Measurements from ENCODE around the gene STK10. TPM values are rescaled to one million over a fixed set of nuclear protein-coding genes. Genes with fewer than 3 reads are reported as not detected.

The STK10 gene
- total and polyA plus RNA-seq, 9 of the 15 experiments (the other 6 are each of a cell fraction or from before 2014, with no cell fraction given), result 0.30 to 6.7 (median 2.4) TPM

DNA sequence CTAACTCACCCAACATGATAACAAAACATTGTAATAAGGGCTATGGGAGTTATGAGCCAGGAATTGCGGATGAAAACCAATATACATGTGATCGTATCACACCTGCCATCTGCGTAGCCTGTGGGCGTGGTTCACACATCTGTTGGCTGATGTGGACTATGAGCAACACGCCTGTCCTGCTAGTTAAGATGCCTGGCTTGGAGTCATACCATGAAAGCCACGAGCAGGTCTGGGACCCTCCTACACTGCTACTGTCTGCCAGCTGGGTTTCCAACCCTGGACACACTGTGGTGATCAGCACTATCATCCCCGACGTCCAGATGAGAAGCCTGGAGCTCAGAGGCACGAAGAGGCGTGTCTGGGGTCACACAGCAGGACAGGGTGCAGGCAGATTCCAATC is 40.2 kb downstream of the STK10 start (continued):
- TF ChIP-seq BRF1 (IDR thresholded peaks at IDR 0.05; ENCODE audit: borderline replicate concordance, extremely low read depth, insufficient read length) (no peak), ZNF696 (CRISPR knock-in tag; conservative IDR thresholded peaks at IDR 0.05) (no peak), EHMT2 (IDR thresholded peaks at IDR 0.05) (no peak), SNRNP70 (optimal IDR thresholded peaks at IDR 0.05; ENCODE audit: low read depth, low read length) (no peak), THRB (CRISPR knock-in tag; conservative IDR thresholded peaks at IDR 0.05) (no peak), U2AF2 (optimal IDR thresholded peaks at IDR 0.05; ENCODE audit: low read depth, low read length) (no peak), CBFA2T3 (IDR thresholded peaks at IDR 0.05) (peak; percentile 85), MTF1 (CRISPR knock-in tag; IDR thresholded peaks at IDR 0.05; ENCODE audit: borderline replicate concordance) (no peak), TEAD4 (IDR thresholded peaks at IDR 0.05; ENCODE audit: low read length) (peak; percentile 69), TEAD4 (CRISPR knock-in tag; IDR thresholded peaks at IDR 0.05; ENCODE audit: borderline replicate concordance) (no peak), POLR2H (tag; IDR thresholded peaks at IDR 0.05; ENCODE audit: low read depth) (no peak), RB1 (IDR thresholded peaks at IDR 0.05; ENCODE audit: low read depth) (no peak), ZNF785 (CRISPR knock-in tag; IDR thresholded peaks at IDR 0.05) (no peak), BACH1 (tag; IDR thresholded peaks at IDR 0.05) (no peak), SNAPC5 (CRISPR knock-in tag; IDR thresholded peaks at IDR 0.05) (no peak), SUPT5H (IDR thresholded peaks at IDR 0.05) (no peak), L3MBTL2 (IDR thresholded peaks at IDR 0.05) (peak; percentile 53), ZNF644 (tag; IDR thresholded peaks at IDR 0.05; ENCODE audit: low read depth) (no peak), FOS (IDR thresholded peaks at IDR 0.05; ENCODE audit: extremely low read depth, insufficient read length) (no peak), KDM4B (IDR thresholded peaks at IDR 0.05; ENCODE audit: borderline replicate concordance in 2 of 2, low read depth in 1 of 2) (no peak), ZNF780A (CRISPR knock-in tag; IDR thresholded peaks at IDR 0.05) (no peak), NCOR1 (IDR thresholded peaks at IDR 0.05) (peak; percentile 42; the same call in 1 of the 2 replicates), HLTF (IDR thresholded peaks at IDR 0.05) (no peak), TBP (optimal IDR thresholded peaks at IDR 0.05; ENCODE audit: low read depth, low read length) (no peak), ZNF121 (CRISPR knock-in tag; conservative IDR thresholded peaks at IDR 0.05) (no peak)
- TF ChIP-seq, protein P1, sequence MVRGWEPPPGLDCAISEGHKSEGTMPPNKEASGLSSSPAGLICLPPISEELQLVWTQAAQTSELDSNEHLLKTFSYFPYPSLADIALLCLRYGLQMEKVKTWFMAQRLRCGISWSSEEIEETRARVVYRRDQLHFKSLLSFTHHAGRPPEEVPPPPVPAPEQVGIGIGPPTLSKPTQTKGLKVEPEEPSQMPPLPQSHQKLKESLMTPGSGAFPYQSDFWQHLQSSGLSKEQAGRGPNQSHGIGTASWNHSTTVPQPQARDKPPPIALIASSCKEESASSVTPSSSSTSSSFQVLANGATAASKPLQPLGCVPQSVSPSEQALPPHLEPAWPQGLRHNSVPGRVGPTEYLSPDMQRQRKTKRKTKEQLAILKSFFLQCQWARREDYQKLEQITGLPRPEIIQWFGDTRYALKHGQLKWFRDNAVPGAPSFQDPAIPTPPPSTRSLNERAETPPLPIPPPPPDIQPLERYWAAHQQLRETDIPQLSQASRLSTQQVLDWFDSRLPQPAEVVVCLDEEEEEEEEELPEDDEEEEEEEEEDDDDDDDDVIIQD (CRISPR knock-in tag; IDR thresholded peaks at IDR 0.05), result no peak
- TF ChIP-seq, protein P2, sequence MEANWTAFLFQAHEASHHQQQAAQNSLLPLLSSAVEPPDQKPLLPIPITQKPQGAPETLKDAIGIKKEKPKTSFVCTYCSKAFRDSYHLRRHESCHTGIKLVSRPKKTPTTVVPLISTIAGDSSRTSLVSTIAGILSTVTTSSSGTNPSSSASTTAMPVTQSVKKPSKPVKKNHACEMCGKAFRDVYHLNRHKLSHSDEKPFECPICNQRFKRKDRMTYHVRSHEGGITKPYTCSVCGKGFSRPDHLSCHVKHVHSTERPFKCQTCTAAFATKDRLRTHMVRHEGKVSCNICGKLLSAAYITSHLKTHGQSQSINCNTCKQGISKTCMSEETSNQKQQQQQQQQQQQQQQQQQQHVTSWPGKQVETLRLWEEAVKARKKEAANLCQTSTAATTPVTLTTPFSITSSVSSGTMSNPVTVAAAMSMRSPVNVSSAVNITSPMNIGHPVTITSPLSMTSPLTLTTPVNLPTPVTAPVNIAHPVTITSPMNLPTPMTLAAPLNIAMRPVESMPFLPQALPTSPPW (CRISPR knock-in tag; IDR thresholded peaks at IDR 0.05), result no peak
